Progenitor cell of endocrine pancreas (in vitro differentiated cells): ENCODE measurements around the gene FTCD. TPM values are rescaled to one million over a fixed set of nuclear protein-coding genes. Genes with fewer than 3 reads are reported as not detected.

ENCODE experiments used
- DNase-seq: peaks from one replicate; pipeline ENCODE4 v3.0.0; 2021; ENCODE audit warnings: low spot score; ENCODE audit not compliant: unreplicated experiment
- H3K27ac Mint-ChIP-seq: 2 replicates; pipeline ENCODE4 v1.8.0; 2021; ENCODE audit warnings: mild to moderate bottlenecking, moderate library complexity, mixed read lengths
- H3K27me3 Mint-ChIP-seq: 2 replicates; pipeline ENCODE4 v1.8.0; 2021; ENCODE audit warnings: mixed read lengths
- H3K36me3 Mint-ChIP-seq: 2 replicates; pipeline ENCODE4 v1.8.0; 2022; ENCODE audit warnings: mixed read lengths; ENCODE audit not compliant: insufficient read depth
- H3K4me1 Mint-ChIP-seq: 2 replicates; pipeline ENCODE4 v1.8.0; 2021; ENCODE audit warnings: low read depth, mixed read lengths
- H3K4me3 Mint-ChIP-seq: 2 replicates; pipeline ENCODE4 v1.8.0; 2021; ENCODE audit warnings: low read depth, mild to moderate bottlenecking, moderate library complexity, mixed read lengths
- H3K9me3 Mint-ChIP-seq: 2 replicates; pipeline ENCODE4 v1.8.0; 2021; ENCODE audit warnings: low read depth, mixed read lengths
- total RNA-seq: library from RNA; stranded (reverse); gene quantifications from 2 replicates; pipeline ENCODE4 v1.2.1, GENCODE V29; 2021
- TF ChIP-seq, protein P1 (sequence below): fragments of 200-600 bp; sonication (generic); IDR thresholded peaks from one replicate; pipeline ENCODE4 v1.5.0; 2021; ENCODE audit warnings: antibody characterized with exemption, mild to moderate bottlenecking; ENCODE audit not compliant: unreplicated experiment

The FTCD gene
- total RNA-seq, 1 donor from 2014 or later = 49.3 TPM

DNA sequence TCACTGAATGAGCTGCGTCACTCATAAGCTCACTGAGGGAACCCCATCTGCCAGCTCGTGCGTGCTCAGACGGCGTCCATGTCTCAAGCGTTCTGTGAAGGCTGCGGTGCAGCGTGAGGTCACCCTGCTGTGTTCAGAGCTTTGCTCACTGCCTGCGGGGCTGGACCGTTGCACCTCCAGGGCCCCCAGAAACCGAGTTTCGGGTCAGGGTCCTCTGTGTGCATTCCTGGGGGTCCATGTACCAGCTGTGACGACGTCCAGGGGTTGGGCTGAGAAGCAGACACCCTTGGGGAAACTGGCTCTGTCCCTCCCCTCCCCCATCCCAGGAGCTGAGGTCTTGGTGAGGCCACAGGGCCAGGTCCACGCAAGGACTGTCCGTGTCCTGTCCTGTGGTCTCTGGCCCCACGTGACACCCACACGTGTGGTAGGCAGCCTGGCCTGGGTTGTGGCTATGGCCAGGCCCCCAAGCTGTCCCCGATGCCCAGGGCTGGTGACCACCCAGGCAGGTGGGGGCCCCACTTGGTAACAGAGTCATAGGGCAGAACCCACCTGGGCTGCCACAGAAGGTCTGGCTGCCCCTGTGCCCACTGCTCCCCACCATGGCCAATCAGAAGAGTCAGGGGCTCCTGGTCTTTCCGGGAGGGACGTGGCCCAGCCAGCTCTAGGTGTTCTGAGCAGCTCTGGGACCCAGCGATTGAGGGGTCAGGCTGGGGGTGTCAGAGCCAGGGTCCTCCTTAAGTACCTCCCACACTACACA, 24.4 kb downstream of the FTCD start:
- Mint-ChIP-seq H3K4me3 (no peak overlapping the region), H3K36me3 (no peaks in the 10 kb centered on the region), H3K27ac (no peak overlapping the region), H3K9me3 (no peaks in the 10 kb centered on the region), H3K27me3 (no peaks in the 10 kb centered on the region), H3K4me1 (no peaks in the 10 kb centered on the region)
- no peak for DNase-seq
- TF ChIP-seq, protein P1, sequence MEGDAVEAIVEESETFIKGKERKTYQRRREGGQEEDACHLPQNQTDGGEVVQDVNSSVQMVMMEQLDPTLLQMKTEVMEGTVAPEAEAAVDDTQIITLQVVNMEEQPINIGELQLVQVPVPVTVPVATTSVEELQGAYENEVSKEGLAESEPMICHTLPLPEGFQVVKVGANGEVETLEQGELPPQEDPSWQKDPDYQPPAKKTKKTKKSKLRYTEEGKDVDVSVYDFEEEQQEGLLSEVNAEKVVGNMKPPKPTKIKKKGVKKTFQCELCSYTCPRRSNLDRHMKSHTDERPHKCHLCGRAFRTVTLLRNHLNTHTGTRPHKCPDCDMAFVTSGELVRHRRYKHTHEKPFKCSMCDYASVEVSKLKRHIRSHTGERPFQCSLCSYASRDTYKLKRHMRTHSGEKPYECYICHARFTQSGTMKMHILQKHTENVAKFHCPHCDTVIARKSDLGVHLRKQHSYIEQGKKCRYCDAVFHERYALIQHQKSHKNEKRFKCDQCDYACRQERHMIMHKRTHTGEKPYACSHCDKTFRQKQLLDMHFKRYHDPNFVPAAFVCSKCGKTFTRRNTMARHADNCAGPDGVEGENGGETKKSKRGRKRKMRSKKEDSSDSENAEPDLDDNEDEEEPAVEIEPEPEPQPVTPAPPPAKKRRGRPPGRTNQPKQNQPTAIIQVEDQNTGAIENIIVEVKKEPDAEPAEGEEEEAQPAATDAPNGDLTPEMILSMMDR = no peak

DNA sequence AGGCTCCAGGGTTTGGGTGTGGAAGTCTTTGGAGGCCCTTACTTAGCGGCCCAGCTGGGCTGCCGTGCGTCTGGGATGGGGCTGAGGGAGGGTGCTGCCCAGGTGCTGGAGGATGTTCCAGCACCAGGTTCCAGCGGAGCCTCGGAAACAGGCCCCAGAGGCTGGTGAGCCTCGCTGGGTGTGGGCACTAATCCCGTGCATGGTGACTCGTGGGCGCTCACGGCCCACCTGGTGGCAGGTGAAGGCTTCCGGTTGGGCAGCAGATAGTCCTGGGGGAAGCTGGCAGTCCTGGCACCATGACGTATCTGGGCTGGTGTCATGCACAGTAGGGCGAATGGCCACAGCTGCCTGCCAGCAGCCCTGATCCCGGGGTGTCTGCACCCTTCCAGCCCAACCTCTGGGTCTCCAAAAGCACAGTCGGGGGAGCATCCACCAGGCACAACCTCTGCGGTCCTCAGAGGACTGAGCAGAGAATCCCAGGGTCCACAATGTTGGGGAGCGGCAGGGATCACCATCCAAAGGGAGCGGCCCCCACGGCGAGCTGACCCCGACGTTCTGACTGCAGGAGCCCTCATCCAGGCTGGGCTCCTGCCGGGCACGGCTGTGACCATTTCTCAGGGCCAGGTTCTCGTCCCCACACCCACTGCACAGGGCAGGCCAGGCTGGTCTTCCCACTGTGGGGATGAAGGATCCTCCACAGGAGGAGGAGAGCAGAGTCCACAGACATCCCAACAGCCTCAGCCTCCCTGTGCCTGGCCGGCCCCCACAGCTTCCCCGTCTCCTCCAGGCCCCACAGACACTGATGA, 25.3 kb downstream of the FTCD start:
- Mint-ChIP-seq H3K4me1 (no peaks in the 10 kb centered on the region), H3K9me3 (no peaks in the 10 kb centered on the region), H3K27me3 (no peaks in the 10 kb centered on the region), H3K4me3 (no peak overlapping the region), H3K27ac (no peak overlapping the region), H3K36me3 (no peaks in the 10 kb centered on the region)
- TF ChIP-seq, protein P1 = no peak
- DNase-seq = no peak

DNA sequence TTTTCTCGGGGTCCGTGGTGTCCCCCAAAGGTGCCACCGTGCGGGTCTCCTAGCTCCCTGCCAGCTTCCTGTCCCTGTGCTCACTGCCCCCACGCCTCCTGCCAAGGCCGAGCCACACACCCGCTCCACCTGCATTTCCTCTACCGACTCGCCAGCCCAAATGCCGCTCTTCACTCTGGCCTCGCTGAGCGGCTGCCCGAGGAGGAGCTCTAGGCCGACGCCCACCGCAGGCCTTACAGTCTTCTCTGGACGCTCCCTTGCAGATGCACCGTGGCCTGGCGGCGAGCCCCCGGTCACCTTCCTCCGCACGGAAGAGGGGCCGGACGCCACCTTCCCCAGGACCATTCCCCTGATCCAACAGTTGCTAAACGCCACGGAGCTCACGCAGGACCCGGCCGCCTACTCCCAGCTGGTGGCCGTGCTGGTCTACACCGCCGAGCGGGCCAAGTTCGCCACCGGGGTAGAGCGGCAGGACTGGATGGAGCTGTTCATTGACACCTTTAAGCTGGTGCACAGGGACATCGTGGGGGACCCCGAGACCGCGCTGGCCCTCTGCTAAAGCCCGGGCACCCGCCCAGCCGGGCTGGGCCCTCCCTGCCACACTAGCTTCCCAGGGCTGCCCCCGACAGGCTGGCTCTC, 26.3 kb downstream of the FTCD start:
- Mint-ChIP-seq H3K4me1 (no peaks in the 10 kb centered on the region), H3K27me3 (no peaks in the 10 kb centered on the region), H3K27ac (no peak overlapping the region), H3K4me3 (no peak overlapping the region), H3K36me3 (no peaks in the 10 kb centered on the region), H3K9me3 (no peaks in the 10 kb centered on the region)
- no peak for DNase-seq
- TF ChIP-seq, protein P1 = no peak

DNA sequence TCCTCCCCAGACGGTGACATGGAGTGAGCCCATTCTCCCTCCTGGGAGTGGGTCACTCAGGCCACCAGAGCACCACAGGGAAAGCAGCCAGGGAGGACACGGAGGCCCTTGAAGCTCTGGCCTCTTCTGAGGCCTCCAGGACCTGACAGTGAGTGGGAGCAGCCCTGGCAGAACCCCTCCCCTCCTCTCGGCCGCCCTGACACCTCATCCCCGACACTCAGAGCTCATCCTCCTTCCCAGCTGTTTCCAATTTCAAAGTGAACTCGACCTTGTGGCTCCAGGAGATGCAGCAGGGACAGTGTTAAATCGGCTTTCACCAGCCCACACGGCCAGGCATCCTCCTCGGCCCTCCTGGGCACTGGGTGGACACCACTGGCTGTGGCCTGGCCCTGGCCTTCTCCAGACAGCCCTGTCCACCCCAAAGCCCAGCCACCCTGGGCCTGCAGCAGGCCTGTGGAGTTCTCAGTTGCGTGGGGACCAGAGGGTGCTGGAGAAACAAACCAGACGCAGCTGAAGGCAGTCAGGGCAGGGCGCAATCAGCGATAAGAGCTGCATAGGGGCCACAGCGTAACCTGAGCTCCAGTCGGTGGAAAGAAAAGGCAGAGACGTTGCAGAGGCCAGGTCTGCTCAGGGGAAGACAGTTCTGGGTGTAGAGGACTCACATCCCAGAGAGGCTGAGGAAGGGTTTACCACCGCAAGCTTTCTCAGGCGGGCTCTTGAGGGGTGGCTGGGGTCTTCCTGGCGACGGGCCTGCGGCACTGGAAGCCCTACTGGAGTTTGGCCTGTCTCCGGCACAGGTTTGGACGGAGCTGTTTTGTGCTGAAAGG, 27.1 kb downstream of the FTCD start:
- Mint-ChIP-seq H3K9me3 (no peaks in the 10 kb centered on the region), H3K4me3 (no peak overlapping the region), H3K36me3 (no peaks in the 10 kb centered on the region), H3K27ac (no peak overlapping the region), H3K4me1 (no peaks in the 10 kb centered on the region), H3K27me3 (no peaks in the 10 kb centered on the region)
- no peak for DNase-seq
- TF ChIP-seq, protein P1 = no peak
